GM12873 (cell line): Measurements from ENCODE around the gene KLHL40.

Source experiments
- CTCF ChIP-seq: IDR thresholded peaks from 2 replicates; pipeline ENCODE4 v1.5.1; 2012; ENCODE audit warnings: low read depth, mild to moderate bottlenecking, moderate library complexity, low read length, control low read depth; ENCODE audit not compliant: insufficient read depth; ENCODE audit errors: missing control alignments

KLHL40 gene

DNA sequence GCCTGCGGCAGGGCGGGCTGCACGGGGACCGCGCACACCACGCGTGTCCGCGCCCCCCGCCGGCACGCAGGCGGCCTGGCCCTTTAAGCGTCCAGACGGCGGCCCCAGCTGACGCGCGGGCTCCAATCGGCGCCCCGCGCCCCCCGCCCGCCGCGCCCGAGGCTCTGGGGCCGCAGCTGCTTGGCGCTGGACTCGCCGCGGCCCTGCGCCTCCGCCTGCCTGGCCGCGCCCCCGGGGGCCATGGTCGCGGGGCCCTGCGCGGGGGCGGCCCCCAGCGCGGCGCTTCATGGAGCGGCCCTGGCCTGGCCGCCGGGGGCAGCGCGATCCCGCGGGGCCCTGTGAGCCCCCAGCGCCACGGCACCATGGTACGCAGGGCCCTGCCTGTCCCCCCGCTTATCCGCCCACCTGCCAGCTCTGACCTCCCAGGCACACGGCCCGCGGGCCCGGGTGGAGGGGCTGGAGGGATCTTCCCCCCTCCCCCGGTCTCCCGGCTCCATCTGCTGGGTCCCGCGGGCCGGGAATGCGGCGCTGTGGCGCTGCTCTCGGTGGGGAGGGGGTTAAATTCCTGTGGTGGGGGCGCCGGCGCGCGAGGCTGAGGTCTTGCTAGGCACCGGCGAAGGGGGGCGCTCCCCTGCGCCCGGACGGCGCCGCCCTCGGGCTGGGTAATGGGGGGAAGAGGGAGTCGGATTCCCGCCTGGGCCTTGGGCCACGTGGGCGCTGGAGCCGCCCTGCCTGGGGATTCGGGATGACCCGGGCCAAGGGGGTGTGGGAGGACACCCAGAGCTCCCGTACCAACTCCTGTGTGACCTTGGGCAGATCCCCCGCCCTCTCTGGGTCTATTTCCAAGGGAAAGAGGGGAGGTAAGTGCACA is 30.8 kb upstream of the KLHL40 start:
- TF ChIP-seq CTCF: no peak

GRCh38 chr3:42655331-42655888 is 29.9 kb upstream of the KLHL40 start:
- no peak for TF ChIP-seq CTCF

- TF ChIP-seq CTCF: no peak
These were observed 29.2 kb upstream of the KLHL40 start for GRCh38 chr3:42655980-42656679.

GRCh38 chr3:42656680-42657610 is 28.4 kb upstream of the KLHL40 start:
- no peak for TF ChIP-seq CTCF

GRCh38 chr3:42657675-42658074 is 27.7 kb upstream of the KLHL40 start:
- no peak for TF ChIP-seq CTCF

- no peak for TF ChIP-seq CTCF
These were observed 27.1 kb upstream of the KLHL40 start for GRCh38 chr3:42658091-42658770.
